Astrocyte (in vitro differentiated cells and primary cell): ENCODE data around the gene ARHGAP4.

Source experiments
- EZH2 ChIP-seq: IDR thresholded peaks from 2 replicates; pipeline ENCODE4 v1.6.1; 2012; ENCODE audit warnings: mild to moderate bottlenecking, low read length, inconsistent platforms; ENCODE audit not compliant: insufficient read depth
- TF ChIP-seq, protein P1 (sequence below): IDR thresholded peaks from 2 replicates; pipeline ENCODE4 v1.5.1; 2011; ENCODE audit warnings: low read depth, mild to moderate bottlenecking, inconsistent platforms, low read length, moderate library complexity; ENCODE audit not compliant: insufficient read depth

DNA sequence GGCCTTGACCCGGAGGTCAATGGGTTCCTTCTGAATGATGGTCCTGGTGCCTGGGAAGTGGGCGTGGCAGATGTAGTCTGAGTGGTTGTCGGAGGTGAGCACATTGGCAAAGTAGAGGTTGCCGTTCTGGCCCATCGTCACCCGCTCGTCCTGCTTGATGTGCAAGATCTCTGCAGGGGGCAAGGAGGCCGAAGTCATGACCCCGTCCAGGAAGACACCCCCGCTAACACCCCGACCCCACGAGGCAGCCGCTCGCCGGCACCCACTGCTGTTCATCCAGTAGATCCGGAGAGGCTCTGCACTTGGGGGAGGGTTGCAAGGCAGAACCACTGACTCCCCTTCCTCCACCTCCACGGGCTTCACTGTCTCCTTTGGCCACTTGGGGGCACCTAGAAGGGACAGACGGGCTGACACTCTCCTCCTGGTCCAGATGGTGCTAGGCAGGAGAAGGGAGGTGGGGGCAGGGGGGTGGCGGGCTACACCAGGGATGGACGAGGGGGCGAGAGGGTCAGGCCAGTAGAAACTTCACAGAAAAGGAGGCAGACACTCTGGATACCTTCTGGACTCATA lies 55.2 kb downstream of the ARHGAP4 start:
- TF ChIP-seq, protein P1, sequence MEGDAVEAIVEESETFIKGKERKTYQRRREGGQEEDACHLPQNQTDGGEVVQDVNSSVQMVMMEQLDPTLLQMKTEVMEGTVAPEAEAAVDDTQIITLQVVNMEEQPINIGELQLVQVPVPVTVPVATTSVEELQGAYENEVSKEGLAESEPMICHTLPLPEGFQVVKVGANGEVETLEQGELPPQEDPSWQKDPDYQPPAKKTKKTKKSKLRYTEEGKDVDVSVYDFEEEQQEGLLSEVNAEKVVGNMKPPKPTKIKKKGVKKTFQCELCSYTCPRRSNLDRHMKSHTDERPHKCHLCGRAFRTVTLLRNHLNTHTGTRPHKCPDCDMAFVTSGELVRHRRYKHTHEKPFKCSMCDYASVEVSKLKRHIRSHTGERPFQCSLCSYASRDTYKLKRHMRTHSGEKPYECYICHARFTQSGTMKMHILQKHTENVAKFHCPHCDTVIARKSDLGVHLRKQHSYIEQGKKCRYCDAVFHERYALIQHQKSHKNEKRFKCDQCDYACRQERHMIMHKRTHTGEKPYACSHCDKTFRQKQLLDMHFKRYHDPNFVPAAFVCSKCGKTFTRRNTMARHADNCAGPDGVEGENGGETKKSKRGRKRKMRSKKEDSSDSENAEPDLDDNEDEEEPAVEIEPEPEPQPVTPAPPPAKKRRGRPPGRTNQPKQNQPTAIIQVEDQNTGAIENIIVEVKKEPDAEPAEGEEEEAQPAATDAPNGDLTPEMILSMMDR: no peak
- no peak for TF ChIP-seq EZH2
